Keratinocyte (primary cell): ENCODE results near the gene OOSP2. TPM values are rescaled to one million over a fixed set of nuclear protein-coding genes. Genes with fewer than 3 reads are reported as not detected.

Experiments
- DNase-seq: peaks from one replicate; pipeline ENCODE4 v3.0.0-alpha.2; 2011; ENCODE audit warnings: low read depth, missing footprints, low spot score
- FAIRE-seq: peaks from 2 replicates; lab custom pipeline; 2011; peaks lifted over from hg19 to GRCh38; lab: Jason Lieb, UNC
- H2AFZ ChIP-seq: 2 replicates; pipeline ENCODE4 v1.6.0; 2012; ENCODE audit warnings: low read length, control low read depth, inconsistent platforms; ENCODE audit not compliant: control insufficient read depth
- H3K27ac ChIP-seq: 2 replicates; pipeline ENCODE4 v1.5.1; 2011; ENCODE audit warnings: low read length; ENCODE audit not compliant: control insufficient read depth, insufficient read depth
- H3K27me3 ChIP-seq: 3 replicates; pipeline ENCODE4 v1.6.0; 2011; ENCODE audit warnings: low read length; ENCODE audit not compliant: control insufficient read depth, insufficient read depth; ENCODE audit errors: extremely low read depth
- H3K36me3 ChIP-seq, 2 experiments: 2 replicates in 1 of 2; 3 replicates in 1 of 2; pipeline ENCODE4 v1.5.1; 2011; ENCODE audit warnings: low read length in 2 of 2, mild to moderate bottlenecking in 1 of 2; ENCODE audit not compliant: control insufficient read depth in 2 of 2, insufficient read depth in 2 of 2; ENCODE audit errors: extremely low read depth in 1 of 2
- H3K4me1 ChIP-seq: 3 replicates; pipeline ENCODE4 v1.5.1; 2011; ENCODE audit warnings: low read length; ENCODE audit not compliant: control insufficient read depth, insufficient read depth; ENCODE audit errors: extremely low read depth
- H3K4me2 ChIP-seq: 3 replicates; pipeline ENCODE4 v1.6.0; 2011; ENCODE audit warnings: low read depth, low read length; ENCODE audit not compliant: control insufficient read depth, insufficient read depth; ENCODE audit errors: extremely low read depth
- H3K4me3 ChIP-seq, 3 experiments: fragments of 200-600 bp in 1 of 3; sonication (generic) in 1 of 3; 2 replicates in 2 of 3; 3 replicates in 1 of 3; pipeline ENCODE4 v1.5.1; 2011 to 2016; ENCODE audit warnings: low read length in 3 of 3, mild to moderate bottlenecking in 3 of 3, control low read depth in 2 of 3, inconsistent platforms in 1 of 3, low read depth in 1 of 3, mixed read lengths in 1 of 3, mixed run types in 1 of 3, moderate library complexity in 1 of 3; ENCODE audit not compliant: control insufficient read depth in 2 of 3, insufficient read depth in 2 of 3; ENCODE audit errors: extremely low read depth in 1 of 3
- H3K79me2 ChIP-seq: 2 replicates; pipeline ENCODE4 v1.6.0; 2012; ENCODE audit warnings: low read length; ENCODE audit not compliant: control insufficient read depth, insufficient read depth
- H3K9ac ChIP-seq: 3 replicates; pipeline ENCODE4 v1.6.0; 2011; ENCODE audit warnings: low read length; ENCODE audit not compliant: control insufficient read depth, insufficient read depth; ENCODE audit errors: extremely low read depth
- H3K9me1 ChIP-seq: 3 replicates; pipeline ENCODE4 v1.6.0; 2011; ENCODE audit warnings: low read length; ENCODE audit not compliant: control insufficient read depth, insufficient read depth; ENCODE audit errors: extremely low read depth
- H3K9me3 ChIP-seq: 2 replicates; pipeline ENCODE4 v1.5.1; 2012; ENCODE audit warnings: low read depth, low read length; ENCODE audit not compliant: control insufficient read depth
- H4K20me1 ChIP-seq: 3 replicates; pipeline ENCODE4 v1.6.0; 2011; ENCODE audit warnings: low read length; ENCODE audit not compliant: control insufficient read depth, insufficient read depth; ENCODE audit errors: extremely low read depth
- EZH2 ChIP-seq: IDR thresholded peaks from one replicate; pipeline ENCODE4 v1.6.1; 2012; ENCODE audit warnings: inconsistent platforms, mild to moderate bottlenecking, low read length, moderate library complexity
- dilution Hi-C: fragments of 300-500 bp; cut with MboI; formaldehyde crosslinking; loops from one replicate; pipeline ENCODE4 v1.7.0; 2020; ENCODE audit warnings: low sequenced_read_pairs; ENCODE audit not compliant: extremely low pct_ligation_motif_present
- polyA plus RNA-seq, 5 experiments: library from polyadenylated mRNA; depleted of rRNA in 3 of 5; stranded (reverse) in 3 of 5; stranded (forward) in 1 of 5; unstranded in 1 of 5; fragments of >200 nt; gene quantifications; 1 replicate in 1 of 5; 2 replicates in 3 of 5; 3 replicates in 1 of 5; pipeline versions ENCODE4 v1.2.1 to v1.2.3, GENCODE V29; 2011 to 2012; ENCODE audit warnings: missing spikeins in 2 of 5, low read depth in 1 of 5, low replicate concordance in 1 of 5
- TF ChIP-seq, protein P1 (sequence below), 3 experiments: IDR thresholded peaks in 1 of 3; conservative IDR thresholded peaks in 1 of 3; optimal IDR thresholded peaks in 1 of 3; 2 replicates in 2 of 3; 3 replicates in 1 of 3; pipeline versions ENCODE3 to v1.5.1; 2011; ENCODE audit warnings: low read length in 3 of 3, mild to moderate bottlenecking in 3 of 3, moderate library complexity in 2 of 3, control low read depth in 1 of 3, inconsistent platforms in 1 of 3; ENCODE audit not compliant: insufficient read depth in 2 of 3; ENCODE audit errors: extremely low read depth in 1 of 3

OOSP2 gene
- polyA plus RNA-seq, 1 donor (not counting 4 experiments of a cell fraction or from before 2014, with no cell fraction given): not detected

DNA sequence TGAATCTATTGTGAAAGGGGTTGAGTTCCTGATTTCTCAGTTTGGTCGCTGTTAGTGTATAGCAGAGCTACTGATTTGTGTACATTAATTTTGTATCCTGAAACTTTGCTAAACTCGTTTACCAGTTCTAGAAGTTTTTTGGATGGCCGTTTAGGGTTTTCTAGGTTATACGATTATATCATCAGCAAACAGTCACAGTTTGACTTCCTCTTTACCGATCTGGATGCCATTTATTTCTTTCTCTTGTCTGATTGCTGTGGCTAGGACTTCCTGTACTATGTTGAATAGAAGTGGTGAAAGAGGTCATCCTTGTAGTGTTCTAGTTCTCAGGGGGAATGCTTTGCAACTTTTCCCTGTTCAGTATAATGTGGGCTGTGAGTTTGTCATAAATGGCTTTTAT, 47.8 kb upstream of the OOSP2 start:
- DNase-seq (no peak), FAIRE-seq (no peak)
- H3K9me3 ChIP-seq: no peaks in the 10 kb centered on the region
- H3K9me1 ChIP-seq: no peaks in the 10 kb centered on the region
- H2AFZ ChIP-seq: no peak overlapping the region
- H3K4me3 ChIP-seq: no peak overlapping the region
- no peak overlapping the region for H3K9ac ChIP-seq
- no peak overlapping the region for H3K27ac ChIP-seq
- TF ChIP-seq, protein P1, sequence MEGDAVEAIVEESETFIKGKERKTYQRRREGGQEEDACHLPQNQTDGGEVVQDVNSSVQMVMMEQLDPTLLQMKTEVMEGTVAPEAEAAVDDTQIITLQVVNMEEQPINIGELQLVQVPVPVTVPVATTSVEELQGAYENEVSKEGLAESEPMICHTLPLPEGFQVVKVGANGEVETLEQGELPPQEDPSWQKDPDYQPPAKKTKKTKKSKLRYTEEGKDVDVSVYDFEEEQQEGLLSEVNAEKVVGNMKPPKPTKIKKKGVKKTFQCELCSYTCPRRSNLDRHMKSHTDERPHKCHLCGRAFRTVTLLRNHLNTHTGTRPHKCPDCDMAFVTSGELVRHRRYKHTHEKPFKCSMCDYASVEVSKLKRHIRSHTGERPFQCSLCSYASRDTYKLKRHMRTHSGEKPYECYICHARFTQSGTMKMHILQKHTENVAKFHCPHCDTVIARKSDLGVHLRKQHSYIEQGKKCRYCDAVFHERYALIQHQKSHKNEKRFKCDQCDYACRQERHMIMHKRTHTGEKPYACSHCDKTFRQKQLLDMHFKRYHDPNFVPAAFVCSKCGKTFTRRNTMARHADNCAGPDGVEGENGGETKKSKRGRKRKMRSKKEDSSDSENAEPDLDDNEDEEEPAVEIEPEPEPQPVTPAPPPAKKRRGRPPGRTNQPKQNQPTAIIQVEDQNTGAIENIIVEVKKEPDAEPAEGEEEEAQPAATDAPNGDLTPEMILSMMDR (optimal IDR thresholded peaks at IDR 0.05 in 1 of 3, IDR thresholded peaks at IDR 0.05 in 1 of 3, conservative IDR thresholded peaks at IDR 0.05 in 1 of 3; ENCODE audit: extremely low read depth in 1 of 3, insufficient read depth in 2 of 3, low read length in 3 of 3): no peak
- TF ChIP-seq EZH2: no peak
- no peaks in the 10 kb centered on the region for H3K27me3 ChIP-seq
- H3K36me3 ChIP-seq: no peaks in the 10 kb centered on the region
- no peak overlapping the region for H3K4me2 ChIP-seq
- no peaks in the 10 kb centered on the region for H4K20me1 ChIP-seq
- dilution Hi-C loops: no loop called here
- no peaks in the 10 kb centered on the region for H3K4me1 ChIP-seq
- H3K79me2 ChIP-seq: no peaks in the 10 kb centered on the region

DNA sequence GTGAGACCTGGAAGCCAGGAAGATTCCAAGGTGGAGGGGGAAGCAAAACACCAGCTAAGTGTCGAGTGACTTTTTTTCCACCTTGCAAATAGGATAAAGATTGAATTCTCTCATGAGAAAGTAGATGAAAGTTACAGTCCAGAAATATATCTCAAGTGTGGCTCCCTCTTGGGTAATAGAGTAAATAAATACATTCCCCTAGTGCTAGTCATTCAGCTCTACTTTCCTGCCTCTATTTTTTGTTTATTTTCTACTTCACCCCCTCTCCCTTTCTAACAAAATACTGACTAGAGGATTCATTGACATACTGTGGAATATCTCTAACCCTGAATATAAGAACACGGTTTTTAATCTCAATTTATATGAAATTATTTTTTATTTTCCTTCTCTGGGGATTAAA, 42.4 kb upstream of the OOSP2 start:
- H3K9me1 ChIP-seq: no peaks in the 10 kb centered on the region
- DNase-seq (no peak), FAIRE-seq (no peak)
- H3K79me2 ChIP-seq: no peaks in the 10 kb centered on the region
- no peaks in the 10 kb centered on the region for H3K4me1 ChIP-seq
- H3K9ac ChIP-seq: no peak overlapping the region
- no peaks in the 10 kb centered on the region for H3K9me3 ChIP-seq
- no peaks in the 10 kb centered on the region for H4K20me1 ChIP-seq
- no peak overlapping the region for H3K4me2 ChIP-seq
- dilution Hi-C loops: no loop called here
- H3K27me3 ChIP-seq: no peaks in the 10 kb centered on the region
- H3K36me3 ChIP-seq: no peaks in the 10 kb centered on the region
- no peak overlapping the region for H3K4me3 ChIP-seq
- TF ChIP-seq EZH2: no peak
- TF ChIP-seq, protein P1 (optimal IDR thresholded peaks at IDR 0.05 in 1 of 3, IDR thresholded peaks at IDR 0.05 in 1 of 3, conservative IDR thresholded peaks at IDR 0.05 in 1 of 3; ENCODE audit: extremely low read depth in 1 of 3, insufficient read depth in 2 of 3, low read length in 3 of 3): no peak
- no peak overlapping the region for H2AFZ ChIP-seq
- H3K27ac ChIP-seq: no peak overlapping the region
